Measurements from ENCODE around the gene FCMR. TPM values are rescaled to one million over a fixed set of nuclear protein-coding genes. Genes with fewer than 3 reads are reported as not detected.

FCMR gene
- polyA plus RNA-seq, 3 donors: 1.9 to 3.0 (median 2.2) TPM

- Mint-ChIP-seq H3K27ac (peak overlapping the region in 3 of 7 donors; percentile 38 to 68 (median 45)), H3K4me1 (peaks cover 31% of the 10 kb centered on the region), H3K36me3 (peaks cover 0 to 4% of the 10 kb centered on the region in 2 donors), H3K4me3 (no peak overlapping the region), H3K27me3 (ENCODE audit: low read depth in 3 of 3) (peaks cover 0 to 3% (median 2%) of the 10 kb centered on the region in 3 donors), H3K9me3 (peaks cover 0 to 6% (median 0%) of the 10 kb centered on the region in 7 donors)
- no peaks in the 10 kb centered on the region for H4K20me1 ChIP-seq (ENCODE audit: insufficient read depth, low read length)
- DNase-seq: no peak
- TF ChIP-seq, protein P1, sequence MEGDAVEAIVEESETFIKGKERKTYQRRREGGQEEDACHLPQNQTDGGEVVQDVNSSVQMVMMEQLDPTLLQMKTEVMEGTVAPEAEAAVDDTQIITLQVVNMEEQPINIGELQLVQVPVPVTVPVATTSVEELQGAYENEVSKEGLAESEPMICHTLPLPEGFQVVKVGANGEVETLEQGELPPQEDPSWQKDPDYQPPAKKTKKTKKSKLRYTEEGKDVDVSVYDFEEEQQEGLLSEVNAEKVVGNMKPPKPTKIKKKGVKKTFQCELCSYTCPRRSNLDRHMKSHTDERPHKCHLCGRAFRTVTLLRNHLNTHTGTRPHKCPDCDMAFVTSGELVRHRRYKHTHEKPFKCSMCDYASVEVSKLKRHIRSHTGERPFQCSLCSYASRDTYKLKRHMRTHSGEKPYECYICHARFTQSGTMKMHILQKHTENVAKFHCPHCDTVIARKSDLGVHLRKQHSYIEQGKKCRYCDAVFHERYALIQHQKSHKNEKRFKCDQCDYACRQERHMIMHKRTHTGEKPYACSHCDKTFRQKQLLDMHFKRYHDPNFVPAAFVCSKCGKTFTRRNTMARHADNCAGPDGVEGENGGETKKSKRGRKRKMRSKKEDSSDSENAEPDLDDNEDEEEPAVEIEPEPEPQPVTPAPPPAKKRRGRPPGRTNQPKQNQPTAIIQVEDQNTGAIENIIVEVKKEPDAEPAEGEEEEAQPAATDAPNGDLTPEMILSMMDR (IDR thresholded peaks at IDR 0.05): no peak
- H3K4me3 ChIP-seq (replicated peaks in 1 of 3; ENCODE audit: low read depth in 2 of 3, low read length in 3 of 3): no peak overlapping the region
- no peaks in the 10 kb centered on the region for H3K36me3 ChIP-seq (replicated peaks in 1 of 2; ENCODE audit: control insufficient read depth in 1 of 2, insufficient read depth in 2 of 2, low read length in 2 of 2)
- no peak overlapping the region for H3K27ac ChIP-seq (ENCODE audit: low read depth in 1 of 2, low read length in 2 of 2)
- no peaks in the 10 kb centered on the region for H3K9me3 ChIP-seq (replicated peaks in 1 of 2; ENCODE audit: control insufficient read depth in 1 of 2, insufficient read depth in 1 of 2, low read length in 2 of 2)
- H3K79me2 ChIP-seq (ENCODE audit: insufficient read depth, low read length): no peaks in the 10 kb centered on the region
- WGBS (ENCODE audit: insufficient coverage): 100% methylated on average over 1 of the region's 2 CpGs
- H3K4me1 ChIP-seq (ENCODE audit: control insufficient read depth in 1 of 2, insufficient read depth in 2 of 2, low read length in 2 of 2): peaks cover 77 to 86% of the 10 kb centered on the region in 2 donors
- no peak overlapping the region for H2AFZ ChIP-seq (ENCODE audit: insufficient read depth, low read depth, low read length, poor library complexity, severe bottlenecking)
- H3K9ac ChIP-seq (ENCODE audit: insufficient read depth, low read length, poor library complexity, severe bottlenecking): no peak overlapping the region
- no peak overlapping the region for H3K4me2 ChIP-seq (replicated peaks; ENCODE audit: extremely low read depth, low read length, poor library complexity, severe bottlenecking)
- H3K27me3 ChIP-seq (ENCODE audit: control insufficient read depth in 2 of 2, insufficient read depth in 2 of 2, low read length in 2 of 2): no peaks in the 10 kb centered on the region
- intact Hi-C loops (cut with micrococcal nuclease): no loop called here
These were observed 4.5 kb upstream of the FCMR start for GRCh38 chr1:206926286-206926685.

DNA sequence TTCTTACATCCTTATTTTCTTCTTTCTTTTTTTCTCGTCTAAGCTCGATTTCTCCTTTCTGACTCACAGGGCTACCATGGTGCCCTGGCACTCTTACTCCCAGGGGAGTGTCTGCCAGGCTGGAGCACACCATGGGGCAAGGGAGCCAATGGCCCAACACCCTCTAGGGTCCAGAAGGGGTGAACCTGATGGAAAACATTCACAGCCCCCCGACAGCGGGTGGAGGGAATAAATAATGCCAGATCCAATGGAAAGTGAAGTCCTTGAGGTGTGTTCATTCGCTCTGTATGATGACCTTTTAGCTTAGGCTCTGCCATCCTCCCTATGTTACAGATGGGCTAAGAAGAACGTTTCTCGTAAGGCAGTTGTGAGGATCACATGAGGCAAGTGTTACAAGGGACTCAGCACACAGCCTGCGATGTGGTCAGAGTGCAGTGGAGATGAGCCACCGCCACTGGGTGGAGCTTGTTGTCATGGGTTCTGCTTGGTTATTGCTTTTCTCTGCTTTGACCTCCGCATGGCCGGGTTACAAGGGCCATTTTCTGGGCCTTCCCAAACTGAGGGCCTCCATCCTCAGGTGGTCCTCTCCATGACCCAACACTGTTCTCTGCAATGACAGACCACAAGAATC is 3.5 kb upstream of the FCMR start:
- H3K36me3 Mint-ChIP-seq: peaks cover 0 to 2% of the 10 kb centered on the region in 2 donors
- Histone ChIP-seq H3K27ac (ENCODE audit: low read depth in 1 of 2, low read length in 2 of 2) (peak overlapping the region; percentile 67 to 82), H3K27me3 (ENCODE audit: control insufficient read depth in 2 of 2, insufficient read depth in 2 of 2, low read length in 2 of 2) (no peaks in the 10 kb centered on the region), H3K4me2 (replicated peaks; ENCODE audit: extremely low read depth, low read length, poor library complexity, severe bottlenecking) (no peak overlapping the region), H2AFZ (ENCODE audit: insufficient read depth, low read depth, low read length, poor library complexity, severe bottlenecking) (no peak overlapping the region), H3K9ac (ENCODE audit: insufficient read depth, low read length, poor library complexity, severe bottlenecking) (no peak overlapping the region), H3K79me2 (ENCODE audit: insufficient read depth, low read length) (no peaks in the 10 kb centered on the region), H3K4me1 (ENCODE audit: control insufficient read depth in 1 of 2, insufficient read depth in 2 of 2, low read length in 2 of 2) (peaks cover 74 to 82% of the 10 kb centered on the region in 2 donors), H3K4me3 (replicated peaks in 1 of 3; ENCODE audit: low read depth in 2 of 3, low read length in 3 of 3) (no peak overlapping the region), H4K20me1 (ENCODE audit: insufficient read depth, low read length) (no peaks in the 10 kb centered on the region), H3K9me3 (replicated peaks in 1 of 2; ENCODE audit: control insufficient read depth in 1 of 2, insufficient read depth in 1 of 2, low read length in 2 of 2) (no peaks in the 10 kb centered on the region), H3K36me3 (replicated peaks in 1 of 2; ENCODE audit: control insufficient read depth in 1 of 2, insufficient read depth in 2 of 2, low read length in 2 of 2) (no peaks in the 10 kb centered on the region)
- WGBS (ENCODE audit: insufficient coverage): 63% methylated on average over 7 of the region's 11 CpGs
- peaks cover 0 to 6% (median 0%) of the 10 kb centered on the region in 3 donors for H3K27me3 Mint-ChIP-seq (ENCODE audit: low read depth in 3 of 3)
- DNase-seq: peak; percentile 82 to 84 (median 84)
- intact Hi-C loops (cut with micrococcal nuclease): no loop called here
- H3K9me3 Mint-ChIP-seq: peaks cover 0 to 6% (median 0%) of the 10 kb centered on the region in 7 donors
- H3K27ac Mint-ChIP-seq: no peak overlapping the region
- peaks cover 21% of the 10 kb centered on the region for H3K4me1 Mint-ChIP-seq
- H3K4me3 Mint-ChIP-seq: no peak overlapping the region
- TF ChIP-seq, protein P1 (IDR thresholded peaks at IDR 0.05): no peak

Measured in CD14-positive monocyte (primary cell).